Gastrocnemius medialis (tissue), 4 donors: ENCODE results near the gene DDI2. TPM values are rescaled to one million over a fixed set of nuclear protein-coding genes. Genes with fewer than 3 reads are reported as not detected.

Experiments used
- ATAC-seq, 2 donors: fragments of 150-250 bp; one replicate each; pipeline ENCODE4 v1.9.1; 2016
- DNase-seq, 2 donors: peaks; one replicate each; pipeline ENCODE4 v3.0.0-alpha.2; 2019
- H3K27ac ChIP-seq, 4 donors: fragments of 200-600 bp; sonication (generic); 1 replicate in 1 of 4; 2 replicates in 3 of 4; pipeline ENCODE4 v1.5.1; 2016 to 2018; ENCODE audit warnings: mild to moderate bottlenecking in 2 of 4, moderate library complexity in 1 of 4
- H3K27me3 ChIP-seq, 3 donors: fragments of 200-600 bp; sonication (generic) in 2 of 3; 1 replicate in 1 of 3; 2 replicates in 2 of 3; pipeline versions ENCODE4 v1.5.1 to v1.6.0; 2016 to 2019; ENCODE audit warnings: mild to moderate bottlenecking in 1 of 3, moderate library complexity in 1 of 3
- H3K36me3 ChIP-seq, 2 donors: fragments of 200-600 bp; sonication (generic) in 1 of 2; one replicate each; pipeline ENCODE4 v1.5.1; 2017 to 2018
- H3K4me1 ChIP-seq, 2 donors: fragments of 200-600 bp; sonication (generic) in 1 of 2; one replicate each; pipeline ENCODE4 v1.5.1; 2016 to 2017; ENCODE audit warnings: mild to moderate bottlenecking in 2 of 2
- H3K4me3 ChIP-seq, 4 donors: fragments of 200-600 bp; sonication (generic) in 3 of 4; 1 replicate in 1 of 4; 2 replicates in 3 of 4; pipeline ENCODE4 v1.5.1; 2016 to 2019; ENCODE audit warnings: mild to moderate bottlenecking in 2 of 4
- H3K9me3 ChIP-seq, 3 donors: fragments of 200-600 bp; sonication (generic) in 2 of 3; 1 replicate in 1 of 3; 2 replicates in 2 of 3; pipeline ENCODE4 v1.5.1; 2016 to 2019
- POLR2A ChIP-seq, 2 donors: fragments of 450-650 bp; IDR thresholded peaks; one replicate each; pipeline ENCODE4 v1.6.1; 2017; ENCODE audit warnings: antibody characterized with exemption in 2 of 2, mild to moderate bottlenecking in 2 of 2, moderate library complexity in 2 of 2
- in situ Hi-C, 4 donors: fragments of 200-750 bp; cut with MboI; loops; one replicate each; pipeline versions ENCODE4 v1.15.0 to v1.8.0; 2017; ENCODE audit warnings: low sequenced_read_pairs in 4 of 4
- intact Hi-C: fragments of 100-400 bp; cut with DNase I; formaldehyde crosslinking; loops from one replicate; pipeline ENCODE4 v1.15.1; 2023; ENCODE audit warnings: low total_unique reads
- total RNA-seq, 4 donors: library from RNA; depleted of rRNA; stranded (reverse); fragments of >200 nt; gene quantifications; one replicate each; pipeline versions ENCODE4 v1.1.0 to v1.2.3, GENCODE V29; 2016
- TF ChIP-seq, protein P1 (sequence below), 5 experiments: fragments of 450-650 bp in 3 of 5; fragments of 200-600 bp in 2 of 5; sonication (generic) in 2 of 5; IDR thresholded peaks in 4 of 5; conservative IDR thresholded peaks in 1 of 5; 1 replicate in 4 of 5; 2 replicates in 1 of 5; pipeline ENCODE4 v1.5.1; 2016 to 2019; ENCODE audit warnings: antibody characterized with exemption in 5 of 5, mild to moderate bottlenecking in 3 of 5, moderate library complexity in 3 of 5

The DDI2 gene
- total RNA-seq, 4 donors from 2014 or later = 19.0 to 86.7 (median 34.2) TPM

DNA sequence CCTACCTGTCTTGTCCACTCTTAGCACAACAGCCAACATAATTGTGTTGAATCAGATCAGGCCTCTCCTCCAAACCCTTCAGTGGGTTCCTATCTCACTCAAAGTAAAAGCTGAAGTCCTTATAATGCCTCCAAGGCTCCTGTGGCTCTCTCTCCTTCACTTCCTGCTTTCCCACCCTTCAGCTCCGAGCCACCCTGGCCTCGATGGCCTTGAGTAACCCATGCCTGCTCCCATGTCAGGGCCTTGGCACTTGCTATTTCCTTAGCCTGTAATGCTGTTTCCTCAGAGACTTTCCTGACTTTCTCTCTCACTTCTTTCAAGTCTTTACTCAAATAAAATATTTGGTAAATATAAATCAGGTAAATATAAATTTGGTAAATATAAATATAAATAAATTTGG is 58.8 kb downstream of the DDI2 start:
- in situ Hi-C loops (no loop called here), intact Hi-C loops (no loop called here)
- Histone ChIP-seq H3K27ac (no peak overlapping the region), H3K4me3 (no peak overlapping the region), H3K36me3 (no peaks in the 10 kb centered on the region), H3K27me3 (no peaks in the 10 kb centered on the region), H3K9me3 (no peaks in the 10 kb centered on the region), H3K4me1 (peaks cover 17% of the 10 kb centered on the region in 2 donors)
- ATAC-seq = no peak
- TF ChIP-seq, protein P1, sequence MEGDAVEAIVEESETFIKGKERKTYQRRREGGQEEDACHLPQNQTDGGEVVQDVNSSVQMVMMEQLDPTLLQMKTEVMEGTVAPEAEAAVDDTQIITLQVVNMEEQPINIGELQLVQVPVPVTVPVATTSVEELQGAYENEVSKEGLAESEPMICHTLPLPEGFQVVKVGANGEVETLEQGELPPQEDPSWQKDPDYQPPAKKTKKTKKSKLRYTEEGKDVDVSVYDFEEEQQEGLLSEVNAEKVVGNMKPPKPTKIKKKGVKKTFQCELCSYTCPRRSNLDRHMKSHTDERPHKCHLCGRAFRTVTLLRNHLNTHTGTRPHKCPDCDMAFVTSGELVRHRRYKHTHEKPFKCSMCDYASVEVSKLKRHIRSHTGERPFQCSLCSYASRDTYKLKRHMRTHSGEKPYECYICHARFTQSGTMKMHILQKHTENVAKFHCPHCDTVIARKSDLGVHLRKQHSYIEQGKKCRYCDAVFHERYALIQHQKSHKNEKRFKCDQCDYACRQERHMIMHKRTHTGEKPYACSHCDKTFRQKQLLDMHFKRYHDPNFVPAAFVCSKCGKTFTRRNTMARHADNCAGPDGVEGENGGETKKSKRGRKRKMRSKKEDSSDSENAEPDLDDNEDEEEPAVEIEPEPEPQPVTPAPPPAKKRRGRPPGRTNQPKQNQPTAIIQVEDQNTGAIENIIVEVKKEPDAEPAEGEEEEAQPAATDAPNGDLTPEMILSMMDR (IDR thresholded peaks at IDR 0.05 in 4 of 5, conservative IDR thresholded peaks at IDR 0.05 in 1 of 5) = no peak
- DNase-seq = peak in 1 of 2 donors; percentile 38

DNA sequence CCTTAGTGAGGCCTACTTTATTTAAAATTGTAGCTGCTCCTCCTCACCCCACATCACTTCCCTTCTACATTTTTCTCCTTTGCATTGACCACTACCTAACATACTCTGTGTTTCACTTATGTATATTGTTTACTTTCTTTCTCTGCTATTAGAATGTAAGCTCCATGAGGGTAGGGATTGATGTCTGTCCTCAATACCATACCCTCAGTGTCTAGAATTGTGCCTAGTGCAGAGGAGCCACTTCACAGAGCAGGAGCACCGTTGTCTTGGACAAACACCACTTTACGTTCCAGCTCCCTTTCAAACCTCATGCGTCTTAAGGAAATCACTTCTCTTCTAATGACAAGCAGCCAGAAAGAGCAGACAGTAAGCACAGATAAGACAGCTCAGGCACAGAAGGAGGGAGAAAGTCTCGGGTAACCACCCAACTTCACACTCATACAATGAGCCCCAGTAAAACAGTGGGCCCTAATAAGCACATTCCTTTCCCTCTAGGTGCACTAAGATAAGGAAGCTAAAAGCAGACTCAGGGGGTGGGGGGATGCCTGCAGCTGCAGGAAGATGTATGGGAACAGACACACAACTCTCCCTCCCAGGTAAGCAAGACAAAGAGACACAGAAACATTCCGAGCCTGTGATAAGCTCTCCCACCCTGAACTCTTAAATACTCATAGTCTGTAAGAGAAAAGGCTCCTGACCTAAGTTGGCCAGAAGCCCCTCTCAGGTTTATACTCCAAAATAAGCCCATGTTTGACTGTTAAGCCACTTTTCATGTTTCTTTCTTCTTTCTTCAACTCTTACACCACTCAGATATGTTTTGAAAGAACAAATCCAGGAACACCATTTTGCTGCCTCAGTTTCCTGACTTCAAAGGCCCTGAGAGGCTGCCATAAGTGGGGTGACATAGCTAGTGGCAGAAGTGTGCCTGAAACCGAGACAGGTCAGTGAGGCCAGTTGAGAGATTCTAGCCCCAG is 59.7 kb downstream of the DDI2 start:
- Histone ChIP-seq H3K27ac (no peak overlapping the region), H3K27me3 (no peaks in the 10 kb centered on the region), H3K9me3 (no peaks in the 10 kb centered on the region), H3K4me1 (peaks cover 24 to 25% of the 10 kb centered on the region in 2 donors), H3K4me3 (no peak overlapping the region), H3K36me3 (no peaks in the 10 kb centered on the region)
- intact Hi-C loops = no loop called here
- DNase-seq (no peak), ATAC-seq (no peak)
- TF ChIP-seq, protein P1 (IDR thresholded peaks at IDR 0.05 in 4 of 5, conservative IDR thresholded peaks at IDR 0.05 in 1 of 5) = no peak
- no peak for TF ChIP-seq POLR2A (IDR thresholded peaks at IDR 0.05)
- in situ Hi-C loops = no loop called here

DNA sequence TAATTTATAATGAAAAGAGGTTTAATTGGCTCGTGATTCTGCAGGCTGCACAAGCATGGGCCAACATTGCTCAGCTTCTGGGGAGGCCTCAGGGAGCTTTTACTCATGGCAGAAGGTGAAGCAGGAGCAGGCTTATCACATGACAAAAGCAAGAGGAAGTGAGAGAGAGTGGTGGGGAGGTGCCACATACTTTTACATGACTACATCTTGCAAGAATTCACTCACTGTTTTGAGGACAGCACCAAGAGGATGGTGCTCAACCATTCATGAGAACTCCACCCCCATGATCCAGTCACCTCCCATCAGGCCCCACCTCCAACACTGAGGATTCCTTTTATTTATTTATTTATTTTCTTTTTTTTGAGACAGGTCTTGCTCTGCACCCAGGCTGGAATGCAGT is 61.3 kb downstream of the DDI2 start:
- in situ Hi-C loops = no loop called here
- H3K9me3 ChIP-seq = no peaks in the 10 kb centered on the region
- no peaks in the 10 kb centered on the region for H3K36me3 ChIP-seq
- intact Hi-C loops = no loop called here
- ATAC-seq (no peak), DNase-seq (no peak)
- H3K4me3 ChIP-seq = no peak overlapping the region
- H3K4me1 ChIP-seq = peaks cover 27 to 37% of the 10 kb centered on the region in 2 donors
- no peak overlapping the region for H3K27ac ChIP-seq
- no peaks in the 10 kb centered on the region for H3K27me3 ChIP-seq
- TF ChIP-seq POLR2A (IDR thresholded peaks at IDR 0.05) = no peak
- TF ChIP-seq, protein P1 (IDR thresholded peaks at IDR 0.05 in 4 of 5, conservative IDR thresholded peaks at IDR 0.05 in 1 of 5) = no peak

DNA sequence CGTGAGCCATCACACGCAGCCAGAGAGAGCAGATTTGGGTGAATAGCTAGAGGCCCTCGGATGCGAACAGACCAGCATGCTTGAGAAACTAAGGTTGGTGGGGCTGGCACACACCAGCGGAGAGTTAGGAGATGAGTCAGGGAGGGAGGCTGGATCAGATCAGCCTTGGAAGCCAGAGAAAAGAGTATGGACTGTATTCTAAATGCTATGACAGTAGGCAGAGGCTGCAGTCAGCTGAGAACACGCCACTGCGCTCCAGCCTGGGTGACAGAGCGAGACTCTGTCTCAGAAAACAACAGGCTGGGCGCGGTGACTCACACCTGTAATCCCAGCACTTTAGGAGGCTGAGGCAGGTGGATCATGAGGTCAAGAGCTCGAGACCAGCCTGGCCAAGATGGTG is 62.9 kb downstream of the DDI2 start:
- peak overlapping the region; percentile 85 to 98 (median 93) for H3K27ac ChIP-seq
- peaks cover 32 to 41% of the 10 kb centered on the region in 2 donors for H3K4me1 ChIP-seq
- no peaks in the 10 kb centered on the region for H3K27me3 ChIP-seq
- peak in 1 of 2 donors; percentile 30 for DNase-seq
- no peak for TF ChIP-seq POLR2A (IDR thresholded peaks at IDR 0.05)
- TF ChIP-seq, protein P1 (IDR thresholded peaks at IDR 0.05 in 4 of 5, conservative IDR thresholded peaks at IDR 0.05 in 1 of 5) = no peak
- H3K4me3 ChIP-seq = no peak overlapping the region
- peak; percentile 8 to 19 for ATAC-seq
- in situ Hi-C loops = no loop called here
- no peaks in the 10 kb centered on the region for H3K36me3 ChIP-seq
- no peaks in the 10 kb centered on the region for H3K9me3 ChIP-seq
- intact Hi-C loops = loop anchor here (5.0 kb wide), 1 partner anchor 63 kb away; the partner anchor contains the start of gene DDI2
